T-cell (primary cell): Measurements from ENCODE around the gene TECR. TPM values are rescaled to one million over a fixed set of nuclear protein-coding genes. Genes with fewer than 3 reads are reported as not detected.
A peak's percentile ranks its signal among the peaks of the same experiment; 100 is the strongest.

Experiments
- ATAC-seq, 4 experiments: fragments of 200-7000 bp in 3 of 4; fragments of 150-1000 bp in 1 of 4; cut with Tn5 transposase; replicated peaks in 1 of 4; 1 replicate in 3 of 4; 2 replicates in 1 of 4; pipeline ENCODE4 v1.10.0; 2021; ENCODE audit warnings: moderate library complexity in 3 of 4, mild to moderate bottlenecking in 2 of 4, moderate number of reproducible peaks in 1 of 4
- CTCF ChIA-PET, 2 donors: fragments of 300-600 bp; sonication (Branson Sonifier 250); formaldehyde crosslinking; loops; one replicate each; lab custom pipeline; 2022; ENCODE audit warnings: antibody characterized with exemption in 2 of 2; lab: Charles Lee
- POLR2A ChIA-PET, 2 donors: fragments of 300-600 bp; sonication (Branson Sonifier 250); formaldehyde crosslinking; loops; one replicate each; lab custom pipeline; 2022; ENCODE audit warnings: antibody characterized with exemption in 2 of 2; lab: Charles Lee
- DNase-seq, 35 experiments: peaks; one replicate each; pipeline versions ENCODE4 v3.0.0 to v3.0.0-alpha.2; 2013 to 2023
- H3K27ac ChIP-seq: one replicate; pipeline ENCODE4 v1.5.1; 2013; ENCODE audit warnings: low read length
- H3K27me3 ChIP-seq, 2 experiments: replicated peaks in 1 of 2; 1 replicate in 1 of 2; 2 replicates in 1 of 2; pipeline versions ENCODE4 v1.6.1 to v1.7.0; 2013; ENCODE audit warnings: low read length in 1 of 2, mixed read lengths in 1 of 2; ENCODE audit not compliant: control insufficient read depth in 2 of 2, insufficient read depth in 2 of 2; ENCODE audit errors: extremely low read depth in 1 of 2
- H3K36me3 ChIP-seq, 2 donors: 1 replicate in 1 of 2; 2 replicates in 1 of 2; pipeline versions ENCODE4 v1.6.1 to v1.7.0; 2013; ENCODE audit warnings: low read length in 1 of 2; ENCODE audit not compliant: control insufficient read depth in 2 of 2, insufficient read depth in 1 of 2; ENCODE audit errors: extremely low read depth in 1 of 2
- H3K4me1 ChIP-seq, 2 experiments: 1 replicate in 1 of 2; 2 replicates in 1 of 2; pipeline versions ENCODE4 v1.6.1 to v1.7.0; 2013; ENCODE audit warnings: low read length in 2 of 2, mixed read lengths in 1 of 2; ENCODE audit not compliant: insufficient read depth in 2 of 2, control insufficient read depth in 1 of 2; ENCODE audit errors: extremely low read depth in 1 of 2
- H3K4me3 ChIP-seq, 2 donors: 1 replicate in 1 of 2; 2 replicates in 1 of 2; pipeline versions ENCODE4 v1.5.1 to v1.7.0; 2013; ENCODE audit warnings: mild to moderate bottlenecking in 2 of 2, low read length in 1 of 2, moderate library complexity in 1 of 2; ENCODE audit not compliant: control insufficient read depth in 1 of 2; ENCODE audit errors: extremely low read depth in 1 of 2
- H3K9me3 ChIP-seq: 2 replicates; pipeline ENCODE4 v1.7.0; 2013
- H3K27ac Mint-ChIP-seq, 2 donors: one replicate each; pipeline ENCODE4 v1.8.0; 2020 to 2021; ENCODE audit warnings: mild to moderate bottlenecking in 2 of 2, mixed read lengths in 2 of 2
- H3K27me3 Mint-ChIP-seq, 2 donors: one replicate each; pipeline ENCODE4 v1.8.0; 2021 to 2022; ENCODE audit warnings: mixed read lengths in 2 of 2
- H3K36me3 Mint-ChIP-seq: one replicate; pipeline ENCODE4 v1.8.0; 2021; ENCODE audit warnings: mixed read lengths
- H3K4me1 Mint-ChIP-seq, 3 donors: one replicate each; pipeline ENCODE4 v1.8.0; 2020 to 2022; ENCODE audit warnings: mixed read lengths in 3 of 3, mild to moderate bottlenecking in 1 of 3
- H3K4me3 Mint-ChIP-seq, 3 donors: one replicate each; pipeline ENCODE4 v1.8.0; 2020 to 2022; ENCODE audit warnings: mild to moderate bottlenecking in 3 of 3, mixed read lengths in 3 of 3, moderate library complexity in 3 of 3
- H3K9me3 Mint-ChIP-seq, 3 donors: one replicate each; pipeline ENCODE4 v1.8.0; 2020 to 2022; ENCODE audit warnings: mixed read lengths in 3 of 3
- WGBS: methylation state at CpG from one replicate; pipeline ENCODE4 v1.1.5; 2013; ENCODE audit warnings: missing lambda C conversion rate; ENCODE audit not compliant: insufficient coverage; 5-methylcytosine and 5-hydroxymethylcytosine counted together
- total RNA-seq, 35 experiments: library from RNA in 6 of 35; stranded (reverse) in 6 of 35; fragments of 120-200 nt in 1 of 35; gene quantifications; one replicate each; pipeline versions ENCODE4 v1.2.1 to v1.2.4 and lab custom pipeline; 2013 to 2026

TECR gene
- total RNA-seq, 5 donors from 2014 or later (not counting 1 experiment from before 2014, with no cell fraction given), result 137 to 207 (median 171) TPM

DNA sequence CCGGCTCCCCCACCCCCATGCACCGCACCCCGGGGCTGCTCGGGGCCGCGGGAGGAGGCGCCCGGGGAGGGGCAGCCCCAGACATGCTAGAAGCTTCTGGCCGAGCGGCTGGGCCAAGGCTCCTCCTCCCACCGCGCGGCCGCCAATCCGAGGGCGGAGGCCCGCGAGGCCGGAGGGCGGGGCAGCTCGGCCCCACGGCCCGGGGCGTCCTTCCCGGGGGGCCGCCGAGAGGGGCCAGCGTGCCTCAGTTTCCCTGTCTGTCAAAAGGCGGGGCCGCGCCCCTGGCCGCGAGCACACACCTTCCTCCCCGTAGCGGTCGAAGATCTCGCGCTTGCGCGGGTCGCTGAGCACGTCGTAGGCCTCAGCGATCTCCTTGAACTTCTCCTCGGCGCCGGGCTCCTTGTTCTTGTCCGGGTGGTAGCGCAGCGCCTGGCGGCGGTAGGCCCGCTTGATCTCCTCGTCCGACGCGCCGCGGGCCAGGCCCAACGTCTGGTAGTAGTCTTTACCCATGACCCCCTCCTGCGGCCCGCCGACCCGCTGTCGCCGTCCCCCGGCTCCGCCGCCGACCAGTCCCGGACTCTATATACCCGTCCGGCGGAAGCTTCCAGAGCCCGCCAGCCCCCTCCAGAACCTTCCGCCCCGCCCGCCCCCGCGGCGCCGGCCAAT, 11.4 kb upstream of the TECR start, which contains the start of gene DNAJB1:
TSS of gene DNAJB1 (minus strand) at position 558 of the 666 bp plus-strand sequence. CDS start at position 510, 48 bp downstream.
- under 1% methylated on average over 72 of the region's 82 CpGs for WGBS
- Mint-ChIP-seq H3K36me3 (peaks cover 30% of the 10 kb centered on the region), H3K27me3 (no peaks in the 10 kb centered on the region), H3K4me3 (peak within 1 kb of the TSS; percentile 90 to 94 (median 93)), H3K9me3 (no peaks in the 10 kb centered on the region), H3K4me1 (peaks cover 71 to 74% (median 74%) of the 10 kb centered on the region in 3 donors), H3K27ac (peak within 1 kb of the TSS; percentile 95 to 96)
- Histone ChIP-seq H3K27me3 (no peaks in the 10 kb centered on the region), H3K9me3 (no peaks in the 10 kb centered on the region), H3K4me1 (peaks cover 28 to 74% of the 10 kb centered on the region in 2 experiments), H3K36me3 (peaks cover 2 to 30% of the 10 kb centered on the region in 2 donors), H3K27ac (peak within 1 kb of the TSS; percentile 99), H3K4me3 (peak within 1 kb of the TSS; percentile 88 to 89)
- ChIA-PET CTCF (interaction anchor here in 1 of 2 donors (0.7 to 1.8 kb wide), 4 partner anchors 9 to 382 kb away, joined by 3 to 12 read pairs (median 4); partner anchors contain the start of gene ASF1B), POLR2A (interaction anchor here (0.5 to 3.8 kb wide), 19 partner anchors 8 to 677 kb away, joined by 3 to 35 read pairs (median 4); partner anchors contain the start of gene ADGRE5 (in 1 of the 2))
- ATAC-seq, result peak; percentile 36 to 71 (median 62)
- peak in 27 of 35 experiments; percentile 27 to 99 (median 44) for DNase-seq

- H3K4me3 Mint-ChIP-seq, result peak overlapping the region; percentile 75 to 93 (median 90)
- Histone ChIP-seq H3K9me3 (no peaks in the 10 kb centered on the region), H3K27me3 (no peaks in the 10 kb centered on the region), H3K36me3 (peaks cover under 1 to 27% of the 10 kb centered on the region in 2 donors), H3K4me1 (peaks cover 34 to 85% of the 10 kb centered on the region in 2 experiments), H3K27ac (peak overlapping the region; percentile 99), H3K4me3 (peak overlapping the region in 1 of 2 donors; percentile 44)
- ChIA-PET CTCF (no interaction called here), POLR2A (interaction anchor here (0.6 to 1.3 kb wide), 3 partner anchors 12 kb away, joined by 3 to 4 read pairs (median 4); no protein-coding TSS in a partner anchor)
- peaks cover 75 to 77% (median 77%) of the 10 kb centered on the region in 3 donors for H3K4me1 Mint-ChIP-seq
- DNase-seq (no peak), ATAC-seq (no peak)
- H3K9me3 Mint-ChIP-seq, result no peaks in the 10 kb centered on the region
- peak overlapping the region; percentile 95 to 97 for H3K27ac Mint-ChIP-seq
- 98% methylated on average over 7 of the region's 22 CpGs for WGBS
- no peaks in the 10 kb centered on the region for H3K27me3 Mint-ChIP-seq
- peaks cover 30% of the 10 kb centered on the region for H3K36me3 Mint-ChIP-seq
Measured at GRCh38 chr19:14519245-14519859, 10.0 kb upstream of the TECR start.

- Histone ChIP-seq H3K27me3 (no peaks in the 10 kb centered on the region), H3K27ac (peak overlapping the region; percentile 99), H3K9me3 (no peaks in the 10 kb centered on the region), H3K4me1 (peaks cover 34 to 85% of the 10 kb centered on the region in 2 experiments), H3K36me3 (peaks cover 0 to 21% of the 10 kb centered on the region in 2 donors), H3K4me3 (no peak overlapping the region)
- DNase-seq (no peak), ATAC-seq (no peak)
- H3K9me3 Mint-ChIP-seq, result no peaks in the 10 kb centered on the region
- H3K4me3 Mint-ChIP-seq, result peak overlapping the region; percentile 75 to 93 (median 90)
- H3K36me3 Mint-ChIP-seq, result peaks cover 24% of the 10 kb centered on the region
- H3K27me3 Mint-ChIP-seq, result no peaks in the 10 kb centered on the region
- peaks cover 70 to 76% (median 71%) of the 10 kb centered on the region in 3 donors for H3K4me1 Mint-ChIP-seq
- WGBS, result 70% methylated on average over 2 of the region's 2 CpGs
- CTCF ChIA-PET, result no interaction called here
- peak overlapping the region; percentile 95 to 97 for H3K27ac Mint-ChIP-seq
- POLR2A ChIA-PET, result interaction anchor here (0.6 to 1.3 kb wide), 2 partner anchors 13 kb away, joined by 3 to 4 read pairs; no protein-coding TSS in a partner anchor
Measured at GRCh38 chr19:14519860-14520407, 9.5 kb upstream of the TECR start.

- CTCF ChIA-PET, result interaction anchor here in 1 of 2 donors (0.6 kb wide), 1 partner anchor 620 kb away, joined by 3 read pairs; no protein-coding TSS in a partner anchor
- Histone ChIP-seq H3K9me3 (no peaks in the 10 kb centered on the region), H3K27ac (peak overlapping the region; percentile 99), H3K4me1 (peaks cover 34 to 80% of the 10 kb centered on the region in 2 experiments), H3K4me3 (no peak overlapping the region), H3K36me3 (peaks cover 0 to 15% of the 10 kb centered on the region in 2 donors), H3K27me3 (no peaks in the 10 kb centered on the region)
- WGBS, result 93% methylated on average over 2 of the region's 4 CpGs
- Mint-ChIP-seq H3K27me3 (no peaks in the 10 kb centered on the region), H3K36me3 (peaks cover 18% of the 10 kb centered on the region), H3K4me3 (peak overlapping the region in 2 of 3 donors; percentile 90 to 93), H3K27ac (peak overlapping the region; percentile 95 to 97), H3K9me3 (no peaks in the 10 kb centered on the region), H3K4me1 (peaks cover 65 to 74% (median 68%) of the 10 kb centered on the region in 3 donors)
- DNase-seq, result no peak
- ATAC-seq, result no peak
- POLR2A ChIA-PET, result interaction anchor here (0.6 to 1.3 kb wide), 5 partner anchors 8 to 35 kb away, joined by 3 to 6 read pairs (median 3); no protein-coding TSS in a partner anchor
Measured at GRCh38 chr19:14520543-14520942, 8.9 kb upstream of the TECR start.

DNA sequence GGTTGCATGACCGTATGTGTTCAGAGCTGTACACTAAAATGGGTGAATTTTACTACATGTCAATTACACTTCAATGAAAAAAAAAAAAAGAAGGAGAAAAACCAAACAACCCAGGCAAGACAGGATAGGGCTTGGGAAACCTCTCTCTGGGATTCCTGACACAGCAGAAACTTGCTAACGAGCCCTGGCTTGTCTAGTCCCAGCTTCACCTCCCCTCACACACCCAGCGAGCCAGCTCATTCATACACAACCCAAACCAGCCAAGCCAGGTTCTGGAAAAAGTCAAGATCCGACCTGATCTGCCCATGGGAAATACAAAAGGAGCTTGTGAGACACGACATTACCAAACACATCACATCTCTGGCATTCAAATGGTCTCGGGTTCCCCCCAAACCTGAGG, 3.7 kb upstream of the TECR start:
- no peak for ATAC-seq
- H3K4me3 Mint-ChIP-seq, result peak overlapping the region in 1 of 3 donors; percentile 10
- no peaks in the 10 kb centered on the region for H3K27me3 ChIP-seq
- peak overlapping the region; percentile 83 to 100 for H3K27ac Mint-ChIP-seq
- DNase-seq, result no peak
- H3K9me3 ChIP-seq, result no peaks in the 10 kb centered on the region
- no peaks in the 10 kb centered on the region for H3K36me3 Mint-ChIP-seq
- H3K27ac ChIP-seq, result no peak overlapping the region
- ChIA-PET CTCF (interaction anchor here in 1 of 2 donors (0.5 to 1.7 kb wide), 5 partner anchors 9 to 160 kb away, joined by 3 to 6 read pairs (median 4); no protein-coding TSS in a partner anchor), POLR2A (interaction anchor here (0.5 to 0.9 kb wide), 3 partner anchors 8 to 389 kb away, joined by 3 to 10 read pairs (median 3); partner anchors contain the start of gene ASF1B (in 1 of the 2))
- peaks cover 24 to 63% of the 10 kb centered on the region in 2 experiments for H3K4me1 ChIP-seq
- WGBS, result 97% methylated on average over 5 of the region's 6 CpGs
- no peaks in the 10 kb centered on the region for H3K36me3 ChIP-seq
- H3K4me3 ChIP-seq, result no peak overlapping the region
- peaks cover 40 to 71% (median 61%) of the 10 kb centered on the region in 3 donors for H3K4me1 Mint-ChIP-seq
- H3K9me3 Mint-ChIP-seq, result no peaks in the 10 kb centered on the region
- no peaks in the 10 kb centered on the region for H3K27me3 Mint-ChIP-seq
